ENCODE measurements around the gene FN1.

FN1 gene

DNA sequence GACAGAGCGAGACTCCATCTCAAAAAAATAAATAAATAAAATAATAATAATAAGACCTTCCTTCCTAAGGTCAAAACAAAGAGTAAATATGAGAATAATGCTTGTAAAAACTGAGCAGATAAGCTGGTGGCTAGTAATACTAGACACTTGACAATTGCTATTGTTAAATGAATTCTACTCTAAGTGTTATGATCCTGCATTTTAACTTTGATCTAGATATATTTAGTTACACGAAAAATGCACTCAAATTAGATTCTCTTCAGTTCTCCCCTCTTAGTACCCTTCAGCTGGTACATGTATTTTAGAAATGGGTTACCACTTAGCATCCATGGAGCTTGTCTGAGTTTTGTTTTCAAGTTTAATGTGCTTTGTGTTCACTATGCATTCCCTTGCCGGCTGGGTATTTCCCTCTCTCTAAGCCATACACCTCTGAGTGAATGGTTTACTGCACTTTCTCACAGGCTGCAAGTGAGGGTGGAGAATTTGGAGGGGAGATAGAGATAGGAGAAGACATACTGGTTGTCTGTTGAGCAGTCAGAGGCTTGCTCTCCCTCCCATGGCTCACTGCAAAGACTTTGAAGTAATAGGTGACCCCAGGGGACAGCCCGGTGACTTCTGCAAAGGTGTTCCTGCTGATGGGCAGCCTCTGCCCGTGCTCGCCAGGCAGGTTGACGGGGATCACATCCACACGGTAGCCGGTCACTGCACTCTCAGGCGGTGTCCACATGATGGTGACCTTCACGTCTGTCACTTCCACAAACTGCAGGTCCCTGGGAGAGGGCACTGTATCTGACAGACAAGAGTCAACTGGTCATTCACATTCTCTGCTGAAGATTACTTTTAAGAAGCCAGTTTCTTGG, 29.9 kb downstream of the FN1 start:
- no peak for DNase-seq

DNA sequence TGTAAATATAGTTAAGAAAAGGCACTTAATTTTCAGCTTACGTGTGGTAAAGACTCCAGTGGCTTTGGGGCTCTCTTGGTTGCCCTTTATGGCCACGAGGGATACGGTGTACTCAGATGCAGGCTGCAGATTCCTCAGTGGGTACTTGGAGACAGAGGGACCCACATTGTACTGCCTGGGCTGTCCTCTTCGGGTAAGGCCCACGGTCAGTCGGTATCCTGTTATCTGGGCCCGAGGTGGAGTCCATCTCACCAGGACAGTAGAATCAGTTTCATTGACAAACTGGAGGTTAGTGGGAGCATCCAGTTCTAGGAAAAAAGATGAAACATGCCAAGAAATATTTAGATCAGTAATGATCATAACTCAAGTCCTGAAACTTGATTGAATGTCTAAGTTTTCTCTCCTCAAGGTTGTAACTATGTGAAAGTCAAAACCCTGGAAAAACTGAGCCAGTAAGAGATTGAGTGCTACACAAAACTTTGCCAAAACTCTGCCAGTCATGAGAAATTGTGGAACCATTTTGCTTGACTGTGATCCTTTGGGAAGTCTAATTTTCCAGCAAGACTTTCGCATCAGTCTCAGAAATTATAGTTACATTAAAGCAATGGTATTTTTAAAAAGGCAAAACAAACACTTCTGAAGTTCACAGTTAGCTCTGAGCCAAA, 31.4 kb downstream of the FN1 start:
- DNase-seq: no peak

DNA sequence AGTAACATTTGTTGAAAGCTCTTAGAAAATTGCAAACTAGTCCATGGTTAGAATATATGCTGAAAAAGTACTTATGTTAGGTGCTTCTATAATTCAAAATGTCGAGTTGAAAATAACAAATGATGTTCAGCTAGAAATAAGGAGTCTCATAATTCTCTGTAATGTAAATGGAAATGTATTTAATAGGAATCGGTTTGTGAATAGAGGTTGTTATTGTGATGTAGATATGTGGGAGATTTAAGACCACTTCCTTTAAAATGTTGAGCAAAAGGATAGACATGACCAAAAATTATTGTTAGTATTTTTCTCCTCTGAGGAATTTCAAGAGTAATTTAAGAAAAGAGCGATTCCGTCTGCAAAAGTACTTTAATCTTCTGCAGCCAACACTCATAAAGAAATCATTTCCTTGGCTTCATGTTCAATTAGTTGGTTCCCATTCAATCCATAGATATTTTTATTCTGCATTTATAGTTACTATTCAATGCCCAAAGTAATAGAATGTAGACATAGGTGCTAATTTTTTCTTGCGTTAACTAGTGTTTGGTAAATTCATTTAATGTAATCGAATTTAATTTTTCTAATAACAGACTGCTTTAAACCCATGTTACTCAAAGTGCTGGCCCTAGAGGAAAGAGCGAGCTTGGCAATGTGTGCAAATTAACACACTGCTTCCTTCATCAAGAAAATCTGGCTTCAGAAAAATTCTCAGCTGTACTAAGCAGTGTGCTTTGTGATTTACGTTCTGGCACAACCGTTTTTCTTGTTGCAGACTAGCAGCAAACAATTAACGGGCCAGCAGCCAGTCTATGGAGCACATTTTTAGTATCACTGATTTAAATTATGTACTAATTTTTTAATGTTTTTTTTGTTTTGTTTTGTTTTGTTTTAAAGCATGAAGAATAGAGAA, 32.2 kb downstream of the FN1 start:
- no peak for DNase-seq

DNA sequence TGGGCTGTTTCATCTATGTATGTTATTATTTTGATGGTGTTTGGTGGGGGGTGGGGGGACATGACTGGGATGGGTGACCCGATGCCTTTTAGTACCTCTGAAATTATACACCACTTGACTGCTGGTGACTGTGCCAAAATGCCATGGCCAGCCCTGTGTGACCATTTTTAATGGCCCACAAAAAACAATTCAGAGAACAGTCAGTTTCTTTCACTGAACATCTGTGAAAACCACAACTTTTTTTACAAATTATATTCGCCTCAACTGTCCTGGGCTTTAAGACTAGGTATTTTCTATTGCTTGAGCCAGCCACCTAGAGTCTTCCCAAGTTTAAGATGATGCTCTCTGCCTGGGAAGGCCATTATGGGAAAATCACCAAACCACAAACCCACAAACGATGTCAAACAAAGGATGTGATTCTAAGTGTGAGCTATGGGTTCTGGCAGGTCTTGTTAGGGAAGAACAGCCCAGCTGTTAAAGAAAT, 33.9 kb downstream of the FN1 start:
- DNase-seq: no peak

DNA sequence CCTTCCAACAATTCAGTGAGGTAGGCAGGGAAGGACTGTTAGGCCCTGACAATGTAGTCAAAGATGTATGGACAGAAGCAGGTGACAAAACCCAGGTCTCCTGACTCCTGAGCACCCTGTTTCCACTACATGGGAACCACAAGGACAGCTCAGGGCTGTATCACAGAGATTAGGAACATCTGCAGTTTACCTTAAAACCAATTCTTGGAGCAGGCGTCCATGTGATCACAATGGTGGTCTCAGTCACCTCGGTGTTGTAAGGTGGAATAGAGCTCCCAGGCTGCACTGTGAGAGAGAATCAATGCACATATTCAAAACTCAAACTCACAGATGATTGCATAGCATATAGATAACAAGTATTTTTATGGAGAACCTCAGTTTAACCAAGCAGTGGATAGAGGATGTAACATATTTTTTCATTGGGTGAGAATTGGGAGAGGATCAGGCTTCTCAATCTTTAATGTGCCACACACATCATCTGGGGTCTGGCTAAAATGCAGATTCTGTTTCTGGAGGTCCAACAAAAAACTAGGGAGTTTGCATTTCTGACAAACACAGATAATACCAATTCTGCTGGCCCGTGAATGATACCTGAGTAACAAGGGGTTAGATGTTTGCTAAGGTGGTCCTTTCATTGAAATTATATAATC, 36.7 kb downstream of the FN1 start:
- DNase-seq: no peak

DNA sequence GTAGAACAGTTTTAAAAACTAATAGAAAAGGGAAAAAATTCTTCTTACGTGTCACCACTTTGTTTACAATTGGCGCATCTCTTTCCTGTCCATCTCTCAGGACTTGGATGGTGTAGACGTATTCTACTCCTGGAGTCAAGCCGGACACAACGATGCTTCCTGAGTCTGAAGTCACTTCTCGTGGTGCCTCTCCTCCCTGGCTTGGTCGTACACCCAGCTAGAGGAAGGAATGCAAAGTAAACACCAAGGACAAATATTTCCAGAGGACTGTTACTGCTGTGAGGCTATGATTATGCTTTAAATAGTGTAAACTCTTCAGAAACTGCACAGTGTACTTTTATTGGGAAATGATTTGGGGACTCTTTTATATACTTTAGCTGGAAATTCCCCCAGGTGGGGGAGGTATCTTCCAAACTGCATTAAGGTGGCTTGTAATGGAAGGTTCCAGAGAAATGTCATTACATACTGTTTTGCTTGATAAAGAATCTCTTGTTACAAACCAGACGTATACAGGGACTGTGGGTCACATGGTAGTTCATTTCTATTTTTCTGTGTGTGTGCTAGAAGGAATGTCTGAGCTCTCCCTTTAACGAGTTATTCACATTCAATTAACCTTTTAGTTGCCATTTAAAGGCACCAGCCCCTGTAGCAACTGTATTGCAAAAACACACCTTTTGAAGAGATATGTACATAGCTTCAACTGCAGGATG, 38.1 kb downstream of the FN1 start:
- DNase-seq: no peak

DNA sequence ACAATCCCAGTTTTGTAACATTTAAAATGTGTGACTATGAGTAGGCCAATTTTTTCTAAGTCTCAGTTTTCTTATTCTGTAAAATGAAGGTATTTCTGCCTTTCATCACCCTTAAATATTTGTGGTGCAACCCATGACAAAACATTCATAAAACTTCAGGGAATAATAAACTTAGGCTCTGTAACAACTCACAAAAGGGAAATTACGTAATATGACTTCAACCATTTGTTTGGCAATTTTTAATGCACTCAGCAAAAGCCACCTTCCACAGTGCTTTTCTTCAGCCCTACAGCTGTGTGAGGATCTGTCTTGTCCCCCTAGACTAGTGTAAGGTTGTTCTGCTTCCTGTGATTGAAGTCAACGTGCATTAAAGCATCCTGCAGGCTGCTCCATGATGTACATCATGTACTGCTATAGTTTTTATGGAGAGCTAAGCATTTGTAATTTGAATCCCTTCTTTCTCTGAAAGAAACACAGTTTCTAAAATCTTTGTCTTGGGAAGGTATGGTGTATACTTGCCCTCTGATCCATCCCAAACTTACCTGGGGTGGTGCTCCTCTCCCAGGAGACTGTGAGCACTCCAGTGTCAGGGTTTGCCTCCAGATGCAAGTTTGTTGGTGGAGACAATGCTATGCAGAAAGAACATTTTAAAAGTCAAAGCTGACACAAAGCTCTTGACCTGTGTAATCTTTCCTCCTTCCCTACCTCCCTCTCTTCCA, 39.1 kb downstream of the FN1 start:
- DNase-seq: no peak

DNA sequence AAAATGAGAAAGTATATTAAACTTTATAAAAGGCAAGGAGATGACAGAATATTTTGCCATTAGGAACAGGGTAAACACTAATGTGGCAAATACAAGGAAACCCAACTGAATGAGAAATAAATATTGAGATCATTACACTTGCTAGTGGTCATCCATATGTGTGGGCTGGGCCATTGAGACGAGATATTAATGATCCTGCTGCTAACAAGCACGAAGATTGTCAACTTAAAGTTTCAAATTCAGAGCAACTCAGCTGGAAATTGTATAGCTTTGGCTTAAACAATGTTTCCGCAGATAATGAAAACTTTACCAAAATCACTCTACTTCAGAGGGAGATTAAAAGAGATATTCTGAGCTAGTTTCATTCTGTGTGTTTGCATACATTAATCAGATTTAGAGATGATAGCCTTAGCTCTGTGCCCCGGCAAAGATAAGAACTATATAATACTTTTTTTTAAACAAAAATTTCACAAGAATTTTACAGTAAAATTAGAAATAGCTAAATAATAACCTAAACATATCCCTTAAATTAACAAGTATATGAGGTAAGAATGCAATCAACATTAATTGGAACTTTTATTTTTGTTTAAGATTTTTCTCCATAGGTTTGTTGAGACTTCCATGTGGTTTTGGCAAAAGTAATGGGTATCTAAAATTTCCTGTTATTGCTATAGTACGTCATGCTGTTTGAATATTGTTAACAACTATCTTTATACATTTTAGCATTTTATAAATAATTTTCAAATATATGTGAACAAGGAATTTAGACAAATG, 40.0 kb downstream of the FN1 start:
- no peak for DNase-seq

DNA sequence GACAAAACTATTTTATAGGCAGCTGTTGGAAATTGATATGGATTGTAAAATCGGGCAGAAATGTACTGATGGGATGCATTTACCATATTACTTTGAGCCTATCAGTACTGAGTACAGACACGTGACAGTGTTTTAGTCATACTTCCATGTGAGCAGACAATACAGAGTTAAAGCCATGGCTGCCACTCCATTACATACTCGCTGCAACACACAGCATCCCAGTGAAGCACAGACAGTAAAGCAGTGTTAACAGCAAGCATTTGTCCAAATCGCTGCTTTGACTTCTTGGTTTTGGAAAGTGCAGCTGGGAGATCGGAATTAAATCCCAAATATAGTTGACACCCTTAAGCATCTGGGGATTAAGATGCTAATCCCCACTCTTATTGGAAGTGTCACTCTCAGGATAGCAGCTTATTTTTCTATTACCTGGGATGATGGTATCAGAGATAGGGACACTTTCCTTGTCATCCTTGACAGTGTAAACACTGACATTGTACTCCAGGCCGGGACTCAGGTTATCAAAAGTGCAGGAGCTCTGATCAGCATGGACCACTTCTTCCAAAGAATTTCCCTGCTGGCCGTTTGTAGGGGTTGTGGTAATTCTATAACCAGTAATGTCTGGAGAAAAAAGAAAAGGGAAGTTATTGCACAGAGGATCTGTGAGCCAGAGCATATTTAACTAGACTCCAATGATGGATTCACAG, 41.6 kb downstream of the FN1 start:
- DNase-seq: no peak

DNA sequence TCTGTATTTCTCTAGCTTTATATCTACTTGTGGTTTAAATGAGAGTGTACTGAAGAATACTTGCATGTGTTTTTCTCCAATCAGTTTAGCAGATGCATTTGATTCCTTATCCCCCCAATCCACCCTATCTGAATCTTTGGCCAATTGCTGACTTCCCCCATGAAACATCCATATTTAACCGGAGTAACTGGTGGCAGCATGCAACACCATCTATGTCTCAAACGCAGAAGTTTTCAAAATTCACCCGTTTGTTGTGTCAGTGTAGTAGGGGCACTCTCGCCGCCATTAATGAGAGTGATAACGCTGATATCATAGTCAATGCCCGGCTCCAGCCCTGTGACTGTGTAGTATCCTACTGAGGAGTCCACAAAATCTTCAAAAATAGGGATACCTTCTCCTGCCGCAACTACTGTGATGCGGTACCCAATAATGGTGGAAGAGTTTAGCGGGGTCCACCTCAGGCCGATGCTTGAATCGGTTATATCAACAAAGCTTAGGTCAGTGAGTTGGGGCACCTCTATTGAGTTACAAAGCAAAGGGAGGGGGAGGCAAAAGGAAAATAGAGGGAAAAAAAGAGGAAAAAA, 43.1 kb downstream of the FN1 start:
- DNase-seq: no peak

DNA sequence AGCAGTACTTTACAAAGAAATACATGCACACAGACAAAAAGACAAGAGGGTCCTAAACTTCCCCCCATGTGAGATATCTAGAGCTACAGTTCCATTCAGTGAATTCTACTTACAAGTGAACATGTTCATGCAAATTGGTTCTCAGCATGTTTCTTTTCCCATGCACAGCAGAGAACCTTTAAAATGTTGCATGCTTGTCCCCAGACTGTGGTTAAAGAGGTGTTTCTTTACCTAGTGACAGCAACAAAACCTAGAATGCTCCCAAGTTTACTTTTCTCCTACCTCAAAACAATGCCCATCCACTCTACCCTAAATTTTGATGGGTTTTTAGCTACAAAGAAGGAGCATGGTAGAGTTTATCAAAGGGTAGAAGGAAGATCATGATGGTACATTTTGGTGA, 43.7 kb downstream of the FN1 start:
- DNase-seq: no peak

DNA sequence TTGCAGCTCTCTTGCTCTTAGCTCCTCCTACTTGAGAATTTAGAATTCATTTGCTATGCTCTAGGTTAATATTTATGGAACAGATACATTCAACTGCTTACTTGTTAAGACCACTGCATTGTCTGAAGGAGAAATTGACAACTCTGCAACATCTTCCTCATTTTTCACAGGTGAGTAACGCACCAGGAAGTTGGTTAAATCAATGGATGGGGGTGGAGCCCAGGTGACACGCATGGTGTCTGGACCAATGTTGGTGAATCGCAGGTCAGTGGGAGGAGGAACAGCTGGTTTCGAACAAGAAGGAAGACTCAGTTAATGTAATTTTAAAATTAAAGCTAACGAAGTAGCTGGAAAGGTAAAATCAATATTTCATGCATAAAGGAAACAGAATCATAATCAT, 44.3 kb downstream of the FN1 start:
- no peak for DNase-seq

DNA sequence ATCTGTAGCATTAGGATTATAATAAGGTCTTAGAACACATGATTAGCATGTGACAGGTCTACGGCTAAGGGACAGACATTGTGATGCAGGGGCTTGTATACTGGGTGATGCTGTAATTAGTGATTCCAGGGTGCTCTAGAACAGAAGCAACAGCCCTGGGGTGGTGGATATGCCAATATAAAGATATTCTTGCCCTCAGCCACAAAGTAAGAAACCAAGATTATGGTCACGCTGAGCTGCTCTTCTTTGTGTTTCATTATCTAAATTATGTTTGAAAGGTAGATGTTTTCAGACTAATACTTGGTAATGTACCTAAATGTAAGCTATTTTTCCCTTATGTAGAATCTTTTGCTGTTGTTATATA, 45.3 kb downstream of the FN1 start:
- no peak for DNase-seq

DNA sequence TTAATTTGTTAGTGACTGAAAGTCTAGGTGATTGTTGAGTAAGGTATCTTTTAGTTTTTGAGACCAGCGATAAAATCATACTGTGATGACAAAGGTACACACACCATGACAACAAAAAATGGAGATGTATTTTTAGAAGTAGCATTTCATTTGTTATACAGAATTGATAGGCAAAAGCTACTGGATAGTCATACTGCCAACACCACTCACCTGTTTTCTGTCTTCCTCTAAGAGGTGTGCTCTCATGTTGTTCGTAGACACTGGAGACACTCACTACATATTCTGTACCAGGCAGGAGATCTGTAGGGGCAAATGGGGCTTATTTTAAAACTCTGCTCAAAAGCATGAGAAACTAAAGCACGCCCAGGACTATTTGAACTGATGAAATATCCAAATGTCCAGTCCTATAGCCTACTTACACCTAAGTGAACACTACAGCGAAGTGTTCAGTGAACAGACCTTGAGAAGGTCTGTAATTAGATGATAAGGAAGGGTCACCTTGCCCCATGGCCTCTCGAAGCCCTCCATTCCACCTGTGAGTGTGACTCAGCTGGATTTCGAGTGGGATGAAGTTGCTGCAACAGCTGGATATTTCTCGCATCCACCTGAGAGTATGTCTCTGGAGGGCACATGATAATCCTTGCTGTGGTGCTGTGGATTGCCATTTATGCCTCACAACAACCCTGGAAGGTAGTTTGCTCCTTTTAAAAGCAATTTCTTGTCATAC, 47.7 kb downstream of the FN1 start:
- no peak for DNase-seq

DNA sequence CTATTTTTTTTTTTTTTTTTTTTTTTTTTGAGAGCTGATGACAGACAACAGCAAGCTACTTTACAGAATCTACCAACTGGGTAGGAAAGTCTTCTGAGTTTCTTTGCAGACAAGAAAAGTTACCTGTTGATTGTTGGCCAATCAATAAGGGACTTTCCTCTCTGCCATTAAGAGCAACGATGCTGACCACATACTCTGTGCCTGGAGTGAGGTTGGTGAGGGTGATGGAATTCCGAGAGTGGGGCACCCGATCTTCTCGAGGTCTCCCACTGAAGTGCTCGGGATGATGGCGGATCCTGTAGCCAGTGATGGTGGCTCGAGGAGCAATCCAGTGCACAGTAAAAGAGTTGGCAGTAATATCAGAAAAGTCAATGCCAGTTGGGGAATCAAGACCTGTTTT, 49.3 kb downstream of the FN1 start:
- no peak for DNase-seq

DNA sequence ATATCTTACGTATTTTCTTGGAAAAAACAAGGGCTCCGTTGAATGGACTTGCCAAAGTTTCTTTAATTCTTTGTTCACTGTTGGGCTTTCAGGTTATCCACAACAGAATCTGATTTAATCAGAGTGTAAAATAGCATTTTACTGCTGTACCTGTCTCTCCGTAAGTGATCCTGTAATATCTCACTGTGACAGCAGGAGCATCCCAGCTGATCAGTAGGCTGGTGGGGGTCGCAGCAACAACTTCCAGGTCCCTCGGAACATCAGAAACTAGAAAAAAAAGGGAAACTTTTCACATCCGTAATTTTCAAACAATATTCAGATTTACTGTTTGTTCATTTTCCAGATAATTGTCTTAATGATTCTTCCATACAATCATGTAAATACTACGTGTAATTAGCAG, 51.2 kb downstream of the FN1 start:
- no peak for DNase-seq

DNA sequence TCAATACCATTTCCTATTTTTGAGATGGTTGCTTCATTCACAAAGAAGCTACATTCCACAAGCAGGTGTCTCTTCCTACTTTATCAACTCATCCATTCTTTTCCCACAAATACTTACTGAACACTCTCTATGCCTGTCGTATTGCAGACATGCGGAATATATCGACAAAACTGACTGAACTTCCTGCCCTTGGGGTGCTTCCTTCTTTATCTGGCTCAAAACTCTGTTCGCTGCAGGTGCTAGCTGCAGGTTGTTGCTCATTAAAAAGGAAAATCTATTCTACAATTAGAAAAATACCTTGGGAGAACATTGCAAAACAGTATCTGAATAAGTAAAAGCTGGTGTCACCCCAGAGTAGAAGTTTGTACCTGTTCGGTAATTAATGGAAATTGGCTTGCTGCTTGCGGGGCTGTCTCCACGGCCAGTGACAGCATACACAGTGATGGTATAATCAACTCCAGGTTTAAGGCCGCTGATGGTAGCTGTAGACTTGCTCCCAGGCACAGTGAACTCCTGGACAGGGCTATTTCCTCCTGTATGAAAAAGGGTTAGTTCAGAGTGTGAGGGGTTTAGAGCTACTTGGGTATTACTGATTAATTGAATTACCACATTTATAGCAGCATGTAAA, 52.1 kb downstream of the FN1 start:
- no peak for DNase-seq

DNA sequence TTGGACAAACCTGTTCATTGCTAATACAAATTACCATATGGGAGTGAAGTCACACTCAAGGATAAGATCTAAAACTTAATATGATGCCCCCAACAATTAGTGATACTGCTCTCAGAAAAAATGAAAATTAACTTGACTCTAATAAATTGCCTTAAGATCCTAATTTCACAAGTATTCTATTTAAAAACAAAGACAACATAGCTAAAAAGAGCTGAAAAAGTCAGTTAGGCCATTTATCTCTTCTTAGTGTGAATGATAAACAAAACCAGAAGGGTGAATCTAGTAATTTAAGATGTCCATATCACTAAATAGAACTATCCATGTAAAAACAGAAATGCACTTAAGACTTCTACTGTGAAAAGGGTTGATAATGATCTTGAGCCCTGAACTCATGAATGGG, 53.4 kb downstream of the FN1 start:
- no peak for DNase-seq

DNA sequence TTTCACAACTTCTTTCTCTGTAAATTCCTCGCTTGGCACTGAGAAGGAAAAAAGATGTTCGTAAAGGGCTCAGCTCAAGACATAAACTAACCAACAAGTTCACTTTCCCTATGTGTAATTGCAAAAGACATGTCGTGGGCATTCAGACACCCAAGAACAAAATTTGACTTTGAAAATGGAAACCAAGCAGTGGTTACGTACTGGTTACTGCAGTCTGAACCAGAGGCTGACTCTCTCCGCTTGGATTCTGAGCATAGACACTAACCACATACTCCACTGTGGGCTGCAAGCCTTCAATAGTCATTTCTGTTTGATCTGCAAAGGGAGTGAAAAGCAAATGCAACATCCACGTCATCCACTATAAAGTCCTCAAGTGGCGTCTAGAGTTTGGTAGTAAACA, 53.9 kb downstream of the FN1 start:
- DNase-seq: no peak

Measured in NCI-H1105 (cell line).